Kidney epithelial cell (primary cell): ENCODE data around the gene KCNH1. TPM values are rescaled to one million over a fixed set of nuclear protein-coding genes. Genes with fewer than 3 reads are reported as not detected.

Experiments used
- DNase-seq: peaks from one replicate; pipeline ENCODE4 v3.0.0-alpha.2; 2010; ENCODE audit warnings: low read depth
- H3K27me3 ChIP-seq: 2 replicates; pipeline ENCODE4 v1.6.0; 2011; ENCODE audit warnings: low read length; ENCODE audit not compliant: control insufficient read depth, insufficient read depth
- H3K36me3 ChIP-seq: 2 replicates; pipeline ENCODE4 v1.5.1; 2011; ENCODE audit warnings: low read length; ENCODE audit not compliant: control insufficient read depth, insufficient read depth
- H3K4me3 ChIP-seq: 2 replicates; pipeline ENCODE4 v1.5.1; 2011; ENCODE audit warnings: low read depth, mild to moderate bottlenecking, control low read depth, low read length
- total RNA-seq: library from RNA; depleted of rRNA; stranded (reverse); fragments of >200 nt; gene quantifications from 2 replicates; pipeline ENCODE4 v1.2.3, GENCODE V29; 2015
- TF ChIP-seq, protein P1 (sequence below): IDR thresholded peaks from 2 replicates; pipeline ENCODE4 v1.5.1; 2011; ENCODE audit warnings: mild to moderate bottlenecking, moderate library complexity, low read length, control low read depth, inconsistent platforms; ENCODE audit not compliant: insufficient read depth, poor library complexity, severe bottlenecking

KCNH1 gene
- total RNA-seq, 1 donor from 2014 or later = 14.3 TPM

DNA sequence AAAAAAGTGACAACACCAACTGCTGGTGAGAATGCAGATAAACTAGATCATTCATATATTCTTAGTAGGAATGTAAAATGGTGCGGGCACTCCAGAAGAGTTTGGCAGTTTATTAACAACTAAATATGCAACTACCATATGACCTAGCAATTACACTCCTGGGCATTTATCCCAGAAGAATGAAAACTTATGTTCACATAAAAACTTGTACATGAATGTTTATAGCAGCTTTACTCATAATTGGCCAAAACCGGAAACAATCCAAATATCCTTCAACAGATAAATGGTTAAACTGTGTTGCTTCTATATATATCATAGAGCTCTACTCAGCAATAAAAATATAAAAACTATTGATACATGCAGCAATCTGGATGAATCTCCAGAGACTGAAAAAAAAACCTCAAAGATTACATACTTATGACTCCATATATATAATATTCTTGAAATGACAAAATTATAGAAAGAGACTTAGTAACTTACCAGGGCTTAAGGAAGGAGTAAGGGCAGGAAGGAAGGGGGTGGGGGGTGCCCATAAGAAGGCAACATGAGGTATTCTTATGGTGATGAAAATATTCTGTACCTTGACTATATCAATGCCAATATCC, 99.9 kb downstream of the KCNH1 start:
- H3K4me3 ChIP-seq = no peak overlapping the region
- no peaks in the 10 kb centered on the region for H3K36me3 ChIP-seq
- no peak for DNase-seq
- TF ChIP-seq, protein P1, sequence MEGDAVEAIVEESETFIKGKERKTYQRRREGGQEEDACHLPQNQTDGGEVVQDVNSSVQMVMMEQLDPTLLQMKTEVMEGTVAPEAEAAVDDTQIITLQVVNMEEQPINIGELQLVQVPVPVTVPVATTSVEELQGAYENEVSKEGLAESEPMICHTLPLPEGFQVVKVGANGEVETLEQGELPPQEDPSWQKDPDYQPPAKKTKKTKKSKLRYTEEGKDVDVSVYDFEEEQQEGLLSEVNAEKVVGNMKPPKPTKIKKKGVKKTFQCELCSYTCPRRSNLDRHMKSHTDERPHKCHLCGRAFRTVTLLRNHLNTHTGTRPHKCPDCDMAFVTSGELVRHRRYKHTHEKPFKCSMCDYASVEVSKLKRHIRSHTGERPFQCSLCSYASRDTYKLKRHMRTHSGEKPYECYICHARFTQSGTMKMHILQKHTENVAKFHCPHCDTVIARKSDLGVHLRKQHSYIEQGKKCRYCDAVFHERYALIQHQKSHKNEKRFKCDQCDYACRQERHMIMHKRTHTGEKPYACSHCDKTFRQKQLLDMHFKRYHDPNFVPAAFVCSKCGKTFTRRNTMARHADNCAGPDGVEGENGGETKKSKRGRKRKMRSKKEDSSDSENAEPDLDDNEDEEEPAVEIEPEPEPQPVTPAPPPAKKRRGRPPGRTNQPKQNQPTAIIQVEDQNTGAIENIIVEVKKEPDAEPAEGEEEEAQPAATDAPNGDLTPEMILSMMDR = no peak
- no peaks in the 10 kb centered on the region for H3K27me3 ChIP-seq

DNA sequence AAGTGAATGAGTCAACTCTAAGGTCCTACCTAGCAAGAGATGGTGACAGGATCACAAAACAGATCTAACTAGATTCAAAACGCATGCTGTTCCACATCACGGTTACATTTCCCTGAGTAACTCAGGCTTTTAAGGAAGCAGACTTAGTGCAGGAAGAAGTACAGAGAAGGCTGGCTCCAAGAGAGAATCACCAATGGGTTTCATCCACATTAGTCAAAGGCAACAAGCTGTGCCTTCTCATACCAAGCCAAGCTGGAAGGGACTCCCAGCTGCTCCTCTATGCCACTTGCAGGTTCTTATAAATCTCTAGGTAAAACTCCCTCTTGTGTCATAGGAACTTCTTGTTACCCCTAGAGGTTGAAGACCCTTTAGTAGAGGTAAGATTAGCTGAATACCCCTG, 109.0 kb downstream of the KCNH1 start:
- DNase-seq = no peak
- TF ChIP-seq, protein P1 = no peak
- no peaks in the 10 kb centered on the region for H3K36me3 ChIP-seq
- no peak overlapping the region for H3K4me3 ChIP-seq
- H3K27me3 ChIP-seq = no peaks in the 10 kb centered on the region

DNA sequence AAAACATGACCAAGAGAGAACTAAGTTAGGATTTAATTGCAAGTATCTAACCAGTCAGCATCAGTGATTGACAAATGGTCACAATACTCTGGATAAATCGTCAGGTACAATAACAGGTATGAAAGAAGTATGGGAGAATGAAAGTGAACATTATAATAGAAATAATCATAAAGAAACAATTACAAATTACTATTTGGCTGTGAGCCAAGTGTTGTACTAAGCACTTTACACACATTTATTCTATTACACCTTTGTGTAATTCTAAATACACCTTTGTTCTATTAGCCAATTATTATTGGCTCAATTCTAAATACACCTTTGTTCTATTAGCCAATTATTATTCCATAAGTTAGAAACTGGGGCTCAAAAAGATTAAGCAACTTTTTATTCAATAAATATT, 114.7 kb downstream of the KCNH1 start:
- no peak for DNase-seq
- Histone ChIP-seq H3K27me3 (no peaks in the 10 kb centered on the region), H3K36me3 (no peaks in the 10 kb centered on the region), H3K4me3 (no peak overlapping the region)
- TF ChIP-seq, protein P1 = no peak

DNA sequence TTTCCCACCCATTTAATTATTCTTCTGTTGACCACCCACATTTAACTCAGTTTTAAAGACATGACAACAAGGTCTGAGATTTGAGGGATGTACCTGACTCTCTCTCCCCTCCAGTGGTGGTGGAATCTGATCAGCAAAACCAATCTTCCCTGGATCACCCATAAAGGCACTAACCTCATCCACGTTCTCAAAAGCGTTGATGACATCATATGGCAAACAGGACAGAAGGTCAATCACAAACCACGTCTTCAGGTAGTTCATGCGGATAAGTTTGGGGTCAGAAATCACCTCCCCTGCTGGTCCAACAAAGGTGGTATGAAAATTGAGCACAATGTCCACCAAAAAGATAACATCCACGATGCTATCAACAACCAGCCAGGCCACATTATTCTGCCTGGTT, 115.3 kb downstream of the KCNH1 start:
- DNase-seq = no peak
- TF ChIP-seq, protein P1 = no peak
- H3K36me3 ChIP-seq = no peaks in the 10 kb centered on the region
- H3K27me3 ChIP-seq = no peaks in the 10 kb centered on the region
- no peak overlapping the region for H3K4me3 ChIP-seq

DNA sequence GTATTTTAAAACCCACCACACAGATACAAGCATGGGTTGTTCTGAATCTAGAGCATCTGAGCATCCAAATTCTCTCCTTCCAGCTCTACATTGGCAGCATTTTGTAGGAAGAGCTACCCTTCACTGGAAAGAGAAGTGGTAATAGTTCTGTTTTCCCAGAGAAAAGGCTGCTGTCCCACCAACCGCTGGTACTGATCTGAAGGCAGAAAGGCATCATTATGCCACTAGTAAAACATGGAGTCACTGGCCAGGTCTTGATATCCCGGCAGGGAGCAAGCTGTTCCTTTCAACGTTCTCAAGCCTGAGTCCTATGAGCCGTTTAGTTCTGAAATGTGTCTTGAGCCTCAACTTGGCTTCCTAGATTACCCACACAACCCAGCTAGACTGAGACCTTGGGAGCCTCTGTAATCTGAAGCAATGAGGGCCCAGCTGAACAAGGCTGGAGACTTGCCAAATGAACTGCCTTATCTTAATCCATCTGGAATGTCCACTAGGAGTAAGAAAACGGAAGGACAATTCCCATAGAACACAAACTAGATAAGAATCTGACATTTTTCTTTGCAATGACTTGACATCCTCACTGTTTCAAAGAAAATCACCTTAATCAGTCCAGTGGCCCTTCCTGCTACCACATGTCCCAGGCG, 116.8 kb downstream of the KCNH1 start:
- no peak for DNase-seq
- no peak overlapping the region for H3K4me3 ChIP-seq
- no peaks in the 10 kb centered on the region for H3K36me3 ChIP-seq
- H3K27me3 ChIP-seq = no peaks in the 10 kb centered on the region
- TF ChIP-seq, protein P1 = no peak

DNA sequence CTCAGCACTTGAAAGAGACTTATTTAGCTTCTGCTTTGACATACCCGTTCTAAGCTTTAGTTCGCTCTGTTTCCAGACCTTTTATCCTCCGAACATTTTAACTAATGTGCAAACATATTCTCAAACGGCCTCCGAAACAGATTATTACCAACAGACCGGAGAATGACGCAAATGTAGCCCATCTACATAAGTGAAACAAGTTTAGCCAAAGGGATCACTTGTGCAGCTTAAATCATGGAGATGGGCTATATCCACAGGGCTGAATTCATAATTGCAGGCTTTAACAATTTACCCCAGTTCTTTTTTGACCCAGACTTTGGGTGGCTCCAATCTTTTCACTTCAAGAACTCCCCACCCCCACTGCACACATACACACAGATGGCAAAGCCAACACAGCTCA, 119.7 kb downstream of the KCNH1 start:
- Histone ChIP-seq H3K36me3 (no peaks in the 10 kb centered on the region), H3K4me3 (no peak overlapping the region), H3K27me3 (no peaks in the 10 kb centered on the region)
- no peak for DNase-seq
- TF ChIP-seq, protein P1 = no peak
